IMR-90 (cell line): ENCODE measurements around the gene HDAC10. TPM values are rescaled to one million over a fixed set of nuclear protein-coding genes. Genes with fewer than 3 reads are reported as not detected.

Source experiments
- ATAC-seq: fragments of 200-7000 bp; cut with Tn5 transposase; 2 replicates; pipeline ENCODE4 v1.9.1; 2020; ENCODE audit warnings: low read depth, mild to moderate bottlenecking, moderate library complexity
- BruUV-seq: library from RNA; stranded (reverse); fragments of 400-500 nt; replicated peaks from 2 replicates; lab custom pipeline; 2021; lab: Mats Ljungman, UMichigan
- CTCF ChIA-PET: fragments of 300-600 bp; formaldehyde crosslinking; extraction: SDS; loops from one replicate; lab custom pipeline; 2021; ENCODE audit warnings: antibody characterized with exemption; lab: Yijun Ruan, JAX
- POLR2A ChIA-PET: fragments of 300-600 bp; sonication (Branson Sonifier 250); formaldehyde crosslinking; loops from one replicate; lab custom pipeline; 2022; ENCODE audit warnings: antibody characterized with exemption; ENCODE audit not compliant: unreplicated experiment; lab: Charles Lee
- DNase-seq: peaks from one replicate; pipeline ENCODE4 v3.0.0; 2013
- H2AFZ ChIP-seq: replicated peaks from 2 replicates; pipeline ENCODE3; 2013; ENCODE audit warnings: low read length, mild to moderate bottlenecking; ENCODE audit not compliant: poor library complexity
- H2AK5ac ChIP-seq: 2 replicates; pipeline ENCODE4 v1.6.1; 2013; ENCODE audit warnings: low read depth, low read length, inconsistent platforms
- H2AK9ac ChIP-seq: replicated peaks from 2 replicates; pipeline ENCODE3; 2013; ENCODE audit warnings: mild to moderate bottlenecking, low read depth, low read length, moderate library complexity; ENCODE audit not compliant: poor library complexity
- H2BK120ac ChIP-seq: 2 replicates; pipeline ENCODE4 v1.6.1; 2013; ENCODE audit warnings: low read depth, low read length, inconsistent platforms
- H2BK15ac ChIP-seq: 3 replicates; pipeline ENCODE4 v1.6.1; 2013; ENCODE audit warnings: low read depth, low read length, inconsistent platforms
- H2BK20ac ChIP-seq: 2 replicates; pipeline ENCODE4 v1.6.1; 2013; ENCODE audit warnings: low read depth, mild to moderate bottlenecking, inconsistent platforms, low read length, moderate library complexity
- H2BK5ac ChIP-seq: 2 replicates; pipeline ENCODE4 v1.6.1; 2013; ENCODE audit warnings: mild to moderate bottlenecking, low read depth, low read length, inconsistent platforms; ENCODE audit not compliant: poor library complexity, severe bottlenecking
- H3K14ac ChIP-seq: replicated peaks from 2 replicates; pipeline ENCODE4 v1.6.1; 2013; ENCODE audit warnings: low read depth, low read length, inconsistent platforms
- H3K18ac ChIP-seq: 2 replicates; pipeline ENCODE4 v1.6.1; 2013; ENCODE audit warnings: low read depth, low read length, control low read depth
- H3K23ac ChIP-seq: 2 replicates; pipeline ENCODE4 v1.6.1; 2013; ENCODE audit warnings: low read depth, low read length, inconsistent platforms
- H3K27ac ChIP-seq: 2 replicates; pipeline ENCODE4 v1.5.1; 2013; ENCODE audit warnings: mild to moderate bottlenecking, control low read depth, low read length; ENCODE audit not compliant: insufficient read depth
- H3K27me3 ChIP-seq: 2 replicates; pipeline ENCODE4 v1.6.1; 2013; ENCODE audit warnings: low read length; ENCODE audit not compliant: control insufficient read depth, insufficient read depth
- H3K36me3 ChIP-seq: 2 replicates; pipeline ENCODE4 v1.6.1; 2013; ENCODE audit warnings: low read length, mixed read lengths; ENCODE audit not compliant: control insufficient read depth, insufficient read depth
- H3K4ac ChIP-seq: 2 replicates; pipeline ENCODE4 v1.6.1; 2013; ENCODE audit warnings: low read depth, low read length, inconsistent platforms
- H3K4me1 ChIP-seq: 2 replicates; pipeline ENCODE4 v1.6.1; 2013; ENCODE audit warnings: low read length, mixed read lengths; ENCODE audit not compliant: control insufficient read depth, insufficient read depth
- H3K4me2 ChIP-seq: 2 replicates; pipeline ENCODE4 v1.6.1; 2013; ENCODE audit warnings: low read depth, mild to moderate bottlenecking, control low read depth, low read length, moderate library complexity
- H3K4me3 ChIP-seq: 2 replicates; pipeline ENCODE4 v1.5.1; 2013; ENCODE audit warnings: low read depth, mild to moderate bottlenecking, control low read depth, low read length, moderate library complexity; ENCODE audit not compliant: insufficient read depth
- H3K56ac ChIP-seq: 2 replicates; pipeline ENCODE4 v1.6.1; 2013; ENCODE audit warnings: low read length, inconsistent platforms; ENCODE audit not compliant: insufficient read depth; ENCODE audit errors: extremely low read depth
- H3K79me1 ChIP-seq, 2 experiments: 2 replicates each; pipeline ENCODE4 v1.6.1; 2013; ENCODE audit warnings: low read length in 2 of 2, inconsistent platforms in 1 of 2, low read depth in 1 of 2
- H3K9ac ChIP-seq: 2 replicates; pipeline ENCODE4 v1.6.1; 2013; ENCODE audit warnings: low read depth, low read length, control low read depth
- H3K9me1 ChIP-seq: 2 replicates; pipeline ENCODE4 v1.6.1; 2013; ENCODE audit warnings: low read length, inconsistent platforms; ENCODE audit not compliant: insufficient read depth
- H3K9me3 ChIP-seq: 2 replicates; pipeline ENCODE4 v1.6.1; 2013; ENCODE audit warnings: low read length; ENCODE audit not compliant: control insufficient read depth, insufficient read depth
- H4K20me1 ChIP-seq: 2 replicates; pipeline ENCODE4 v1.6.1; 2013; ENCODE audit warnings: low read length, inconsistent platforms; ENCODE audit not compliant: insufficient read depth
- H4K5ac ChIP-seq: 2 replicates; pipeline ENCODE4 v1.6.1; 2013; ENCODE audit warnings: mild to moderate bottlenecking, low read depth, low read length, control low read depth
- H4K8ac ChIP-seq, 2 experiments: 2 replicates each; pipeline ENCODE4 v1.6.1; 2013; ENCODE audit warnings: low read depth in 2 of 2, low read length in 2 of 2, control low read depth in 1 of 2, inconsistent platforms in 1 of 2
- H4K91ac ChIP-seq: 2 replicates; pipeline ENCODE4 v1.6.1; 2013; ENCODE audit warnings: low read depth, low read length, inconsistent platforms; ENCODE audit not compliant: insufficient read depth
- BHLHE40 ChIP-seq: fragments of 150-350 bp; IDR thresholded peaks from 2 replicates; pipeline ENCODE4 v1.6.1; 2016; ENCODE audit warnings: mild to moderate bottlenecking, low read depth, low read length
- CEBPB ChIP-seq: IDR thresholded peaks from 2 replicates; pipeline ENCODE4 v1.6.1; 2012; ENCODE audit warnings: low read depth, low read length, improper control_type of control experiment
- CHD1 ChIP-seq: IDR thresholded peaks from 2 replicates; pipeline ENCODE4 v1.6.1; 2012; ENCODE audit warnings: low read depth, low read length, improper control_type of control experiment
- ELK1 ChIP-seq: fragments of 150-350 bp; IDR thresholded peaks from 2 replicates; pipeline ENCODE4 v1.6.1; 2016; ENCODE audit warnings: low read depth, mild to moderate bottlenecking, low read length, moderate library complexity, borderline replicate concordance
- FOS ChIP-seq: fragments of 150-350 bp; IDR thresholded peaks from 2 replicates; pipeline ENCODE4 v1.6.1; 2016; ENCODE audit warnings: low read depth, low read length
- MAFK ChIP-seq: IDR thresholded peaks from 2 replicates; pipeline ENCODE4 v1.6.1; 2012; ENCODE audit warnings: low read depth, low read length, improper control_type of control experiment
- MAZ ChIP-seq: IDR thresholded peaks from 2 replicates; pipeline ENCODE4 v1.6.1; 2012; ENCODE audit warnings: low read depth, mild to moderate bottlenecking, low read length, improper control_type of control experiment, moderate library complexity, borderline replicate concordance
- MXI1 ChIP-seq: IDR thresholded peaks from 2 replicates; pipeline ENCODE4 v1.6.1; 2012; ENCODE audit warnings: low read depth, mild to moderate bottlenecking, low read length, moderate library complexity, borderline replicate concordance
- NFE2L2 ChIP-seq: fragments of 150-350 bp; IDR thresholded peaks from 2 replicates; pipeline ENCODE4 v1.6.1; 2016; ENCODE audit warnings: low read depth, mild to moderate bottlenecking, low read length
- POLR2A ChIP-seq: IDR thresholded peaks from 2 replicates; pipeline ENCODE4 v1.6.1; 2012; ENCODE audit warnings: mild to moderate bottlenecking, low read depth, low read length
- RAD21 ChIP-seq: IDR thresholded peaks from 2 replicates; pipeline ENCODE4 v1.6.1; 2012; ENCODE audit warnings: low read length, improper control_type of control experiment
- RCOR1 ChIP-seq: IDR thresholded peaks from 2 replicates; pipeline ENCODE4 v1.6.1; 2012; ENCODE audit warnings: mild to moderate bottlenecking, low read length, improper control_type of control experiment; ENCODE audit not compliant: insufficient replicate concordance
- SMC3 ChIP-seq: fragments of 150-350 bp; IDR thresholded peaks from 2 replicates; pipeline ENCODE4 v1.6.1; 2016; ENCODE audit warnings: low read depth, mild to moderate bottlenecking, antibody characterized with exemption, low read length, moderate library complexity
- USF2 ChIP-seq: fragments of 150-350 bp; IDR thresholded peaks from 2 replicates; pipeline ENCODE4 v1.6.1; 2017; ENCODE audit warnings: mild to moderate bottlenecking, antibody characterized with exemption, low read length, low read depth
- WGBS, 2 experiments: methylation state at CpG; one replicate each; pipeline versions ENCODE4 v1.1.5 to v1.1.7; 2013; ENCODE audit warnings: missing lambda C conversion rate in 2 of 2; ENCODE audit not compliant: insufficient read length in 1 of 2; ENCODE audit errors: extremely low coverage in 2 of 2; 5-methylcytosine and 5-hydroxymethylcytosine counted together
- dilution Hi-C: fragments of 300-500 bp; cut with HindIII; formaldehyde crosslinking; loops from one replicate; pipeline ENCODE4 v1.14.3; 2018; ENCODE audit warnings: low sequenced_read_pairs; ENCODE audit not compliant: unreplicated experiment
- in situ Hi-C: fragments of 300-500 bp; cut with MboI; formaldehyde crosslinking; loops from 3 replicates; pipeline ENCODE4 v1.14.3; 2019; ENCODE audit warnings: low sequenced_read_pairs, inconsistent platforms, mixed read lengths
- intact Hi-C: fragments of 100-400 bp; cut with micrococcal nuclease; formaldehyde crosslinking; loops from 2 replicates; pipeline ENCODE4 v1.10.0; 2022
- polyA plus RNA-seq, 3 experiments: library from polyadenylated mRNA; depleted of rRNA; stranded (reverse); fragments of >200 nt; gene quantifications; 2 replicates each; pipeline ENCODE4 v1.2.3, GENCODE V29; 2012; ENCODE audit warnings: low replicate concordance in 1 of 3
- total RNA-seq: library from RNA; depleted of rRNA; stranded (reverse); fragments of >200 nt; gene quantifications from 2 replicates; pipeline ENCODE4 v1.2.3, GENCODE V29; 2012

The HDAC10 gene
- total and polyA plus RNA-seq, 2 of the 4 experiments (the other 2 are of a cell fraction), result 3.9 to 35.7 TPM

GRCh38 chr22:50242406-50242949 is 8.6 kb downstream of the HDAC10 start:
- intact Hi-C loops, result loop anchor here (2.0 kb wide), 1 partner anchor 256 kb away; no protein-coding TSS in a partner anchor
- POLR2A ChIA-PET, result no interaction called here
- Histone ChIP-seq H3K4me2 (peak overlapping the region; percentile 83), H3K23ac (no peak overlapping the region), H4K8ac (no peak overlapping the region), H3K9me1 (no peaks in the 10 kb centered on the region), H3K27me3 (no peaks in the 10 kb centered on the region), H3K14ac (no peak overlapping the region), H3K4ac (no peak overlapping the region), H2BK15ac (no peak overlapping the region), H3K9ac (0 out of 2 replicates have a peak overlapping the region, but pooled peaks have one; percentile 36), H2AFZ (no peak overlapping the region), H2AK5ac (0 out of 2 replicates have a peak overlapping the region, but pooled peaks have one; percentile 9), H3K56ac (no peak overlapping the region), H4K91ac (no peak overlapping the region), H2BK120ac (no peak overlapping the region), H2BK20ac (no peak overlapping the region), H4K20me1 (peaks cover 41% of the 10 kb centered on the region), H3K79me1 (peaks cover 15 to 66% of the 10 kb centered on the region in 2 experiments), H2AK9ac (peak overlapping the region; percentile 88), H3K27ac (no peak overlapping the region), H3K4me1 (peaks cover 5% of the 10 kb centered on the region), H3K36me3 (peaks cover 25% of the 10 kb centered on the region), H2BK5ac (no peak overlapping the region), H3K18ac (no peak overlapping the region), H3K4me3 (peak overlapping the region; percentile 31), H4K5ac (no peak overlapping the region), H3K9me3 (no peaks in the 10 kb centered on the region)
- no TSS peak for BruUV-seq
- no peak for TF ChIP-seq ELK1
- TF ChIP-seq BHLHE40, result no peak
- no peak for TF ChIP-seq NFE2L2
- TF ChIP-seq SMC3, result no peak
- no peak for TF ChIP-seq USF2
- no peak for TF ChIP-seq CEBPB
- TF ChIP-seq FOS, result no peak
- no peak for TF ChIP-seq CHD1
- no peak; the same call in 1 of the 2 replicates for TF ChIP-seq MXI1
- no peak for TF ChIP-seq RCOR1
- TF ChIP-seq MAZ, result no peak
- TF ChIP-seq RAD21, result no peak
- no peak for TF ChIP-seq POLR2A
- no peak for TF ChIP-seq MAFK
- ATAC-seq (no peak), DNase-seq (no peak)
- in situ Hi-C loops, result no loop called here
- dilution Hi-C loops, result no loop called here
- CTCF ChIA-PET, result interaction anchor here (0.6 to 0.7 kb wide), 2 partner anchors 17 to 208 kb away, joined by 3 to 4 read pairs; no protein-coding TSS in a partner anchor
- no CpG with 5 or more reads among the region's 14 CpGs for WGBS, 2 experiments
